Choroid plexus epithelial cell (primary cell): ENCODE results near the gene GPRIN2.
"Not testable (repeated sequence)": the region's sequence is repeated elsewhere in the genome, so short reads cannot be mapped to it uniquely, and the experiment has no call there.

Experiments
- DNase-seq: peaks from one replicate; pipeline ENCODE4 v3.0.0-alpha.2; 2010; ENCODE audit warnings: low read depth
- H3K4me3 ChIP-seq: 2 replicates; pipeline ENCODE4 v1.5.1; 2011; ENCODE audit warnings: low read depth, mild to moderate bottlenecking, control low read depth, low read length, moderate library complexity
- TF ChIP-seq, protein P1 (sequence below): conservative IDR thresholded peaks from 2 replicates; pipeline ENCODE4 v1.5.1; 2011; ENCODE audit warnings: low read depth, mild to moderate bottlenecking, control low read depth, inconsistent platforms, low read length, moderate library complexity

Gene GPRIN2

DNA sequence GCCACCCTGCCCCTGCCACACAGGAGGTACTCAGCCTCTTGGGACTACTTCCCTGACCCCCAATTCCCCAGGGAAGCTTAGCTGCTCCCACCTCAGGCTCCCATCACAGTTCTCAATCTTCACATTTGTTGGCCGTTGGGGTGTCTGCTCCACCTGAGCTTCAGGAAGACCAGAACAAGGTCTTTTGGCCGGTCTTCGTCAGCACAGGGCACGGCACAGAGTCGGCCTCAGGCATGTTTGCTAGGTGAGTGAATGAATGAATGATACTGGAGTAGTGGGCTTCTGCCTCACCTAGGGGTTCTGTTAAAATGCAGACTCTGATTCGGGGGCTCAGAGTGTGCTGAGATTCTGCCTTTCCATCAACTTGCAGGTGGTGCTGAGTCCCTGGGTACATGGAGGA is 20.3 kb downstream of the GPRIN2 start:
- DNase-seq = no peak
- H3K4me3 ChIP-seq = no peak overlapping the region
- TF ChIP-seq, protein P1, sequence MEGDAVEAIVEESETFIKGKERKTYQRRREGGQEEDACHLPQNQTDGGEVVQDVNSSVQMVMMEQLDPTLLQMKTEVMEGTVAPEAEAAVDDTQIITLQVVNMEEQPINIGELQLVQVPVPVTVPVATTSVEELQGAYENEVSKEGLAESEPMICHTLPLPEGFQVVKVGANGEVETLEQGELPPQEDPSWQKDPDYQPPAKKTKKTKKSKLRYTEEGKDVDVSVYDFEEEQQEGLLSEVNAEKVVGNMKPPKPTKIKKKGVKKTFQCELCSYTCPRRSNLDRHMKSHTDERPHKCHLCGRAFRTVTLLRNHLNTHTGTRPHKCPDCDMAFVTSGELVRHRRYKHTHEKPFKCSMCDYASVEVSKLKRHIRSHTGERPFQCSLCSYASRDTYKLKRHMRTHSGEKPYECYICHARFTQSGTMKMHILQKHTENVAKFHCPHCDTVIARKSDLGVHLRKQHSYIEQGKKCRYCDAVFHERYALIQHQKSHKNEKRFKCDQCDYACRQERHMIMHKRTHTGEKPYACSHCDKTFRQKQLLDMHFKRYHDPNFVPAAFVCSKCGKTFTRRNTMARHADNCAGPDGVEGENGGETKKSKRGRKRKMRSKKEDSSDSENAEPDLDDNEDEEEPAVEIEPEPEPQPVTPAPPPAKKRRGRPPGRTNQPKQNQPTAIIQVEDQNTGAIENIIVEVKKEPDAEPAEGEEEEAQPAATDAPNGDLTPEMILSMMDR = no peak

DNA sequence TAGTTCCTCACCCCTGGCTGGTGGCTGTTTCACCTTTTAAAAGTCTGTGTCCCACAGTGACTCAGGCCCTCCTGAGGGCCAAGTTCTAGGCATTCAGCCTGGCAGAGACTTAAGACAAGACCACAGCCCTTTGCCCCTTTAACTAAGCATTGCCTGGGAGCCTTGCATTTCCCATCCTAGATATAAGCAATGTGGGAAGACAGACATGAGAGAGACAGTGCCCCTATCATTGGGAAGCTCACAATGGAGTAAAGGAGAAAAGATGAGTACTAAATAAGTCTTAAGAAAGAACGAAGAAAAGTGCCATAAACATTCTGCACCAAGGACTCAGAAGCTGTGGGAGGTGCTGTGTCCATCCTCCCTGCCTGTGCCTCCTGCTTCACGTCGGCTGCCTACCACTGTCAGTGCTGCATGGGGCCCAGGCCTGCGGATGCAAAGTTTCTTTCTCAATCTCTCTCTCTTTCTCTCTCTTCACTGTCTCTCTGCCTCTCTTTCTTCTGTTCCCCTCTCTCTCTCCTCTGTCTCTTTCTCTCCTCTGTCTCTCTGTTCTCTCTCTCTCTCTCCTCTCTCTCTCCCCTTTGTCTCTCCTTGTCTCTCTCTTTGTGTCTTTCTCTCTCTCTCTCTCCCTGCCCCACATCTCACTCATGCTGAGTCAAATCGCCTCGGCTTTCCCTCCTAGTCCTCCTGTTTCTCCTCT is 21.5 kb downstream of the GPRIN2 start:
- TF ChIP-seq, protein P1 = no peak
- no peak for DNase-seq
- H3K4me3 ChIP-seq = no peak overlapping the region

DNA sequence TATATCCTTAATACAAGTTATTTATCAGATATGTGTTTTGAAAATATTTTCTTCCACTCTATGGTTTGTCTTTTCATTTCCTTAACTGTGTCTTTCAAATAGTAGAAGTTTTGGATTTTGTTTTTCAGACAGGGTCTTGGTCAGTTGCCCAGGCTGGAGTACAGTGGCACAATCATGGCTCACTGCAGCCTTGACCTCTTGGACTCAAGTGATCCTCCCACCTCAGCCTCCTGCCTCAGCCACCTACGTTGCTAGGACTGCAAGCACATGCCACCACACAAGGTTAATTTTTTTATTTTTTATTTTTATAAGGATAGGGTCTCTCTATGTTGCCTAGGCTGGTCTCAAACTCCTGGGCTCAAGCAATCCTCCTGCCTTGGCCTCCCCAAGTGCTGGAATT is 24.2 kb downstream of the GPRIN2 start:
- not testable (repeated sequence) for DNase-seq, H3K4me3 ChIP-seq

DNA sequence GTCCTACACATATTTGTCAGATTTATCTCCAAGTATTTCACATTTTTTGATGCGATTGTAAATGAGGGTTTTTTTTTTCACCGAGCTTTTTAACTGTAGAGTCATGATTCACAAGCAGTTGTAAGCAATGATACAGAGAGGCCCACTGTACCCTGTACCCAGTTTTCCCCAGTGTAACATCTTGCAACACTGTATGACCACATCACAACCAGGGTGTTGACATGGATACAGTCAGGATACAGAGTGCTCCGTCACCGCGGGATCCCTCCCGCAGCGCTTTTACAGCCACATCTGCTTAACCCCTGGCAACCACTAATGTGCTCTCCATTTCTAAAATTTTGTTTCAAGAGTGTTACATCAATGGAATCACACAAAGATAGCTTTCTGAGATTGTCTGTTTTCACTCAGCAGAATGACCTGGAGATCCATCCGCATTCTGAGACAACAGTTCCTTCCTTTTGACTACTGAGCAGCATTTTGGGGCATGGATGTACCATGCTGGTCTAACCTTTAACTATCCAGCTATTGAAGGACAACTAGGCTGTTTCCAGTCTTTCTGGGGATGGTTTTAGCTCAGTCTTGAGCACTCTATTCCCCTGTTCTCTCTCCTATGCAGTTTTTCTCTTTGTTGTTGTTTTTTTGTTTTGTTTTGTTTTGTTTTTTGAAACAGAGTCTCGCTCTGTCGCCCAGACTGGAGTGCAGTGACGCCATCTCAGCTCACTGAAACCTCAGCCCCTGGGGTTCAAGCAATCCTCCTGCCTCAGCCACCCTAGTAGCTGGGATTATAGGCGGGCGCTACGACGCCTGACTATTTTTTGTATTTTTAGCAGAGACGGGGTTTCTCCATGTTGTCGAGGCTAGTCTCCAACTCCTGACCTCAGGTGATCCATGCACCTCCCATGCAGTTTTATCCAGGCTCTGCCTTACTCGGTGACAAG is 25.9 kb downstream of the GPRIN2 start:
- DNase-seq = peak; percentile 100
- TF ChIP-seq, protein P1 = no peak
- H3K4me3 ChIP-seq = no peak overlapping the region

DNA sequence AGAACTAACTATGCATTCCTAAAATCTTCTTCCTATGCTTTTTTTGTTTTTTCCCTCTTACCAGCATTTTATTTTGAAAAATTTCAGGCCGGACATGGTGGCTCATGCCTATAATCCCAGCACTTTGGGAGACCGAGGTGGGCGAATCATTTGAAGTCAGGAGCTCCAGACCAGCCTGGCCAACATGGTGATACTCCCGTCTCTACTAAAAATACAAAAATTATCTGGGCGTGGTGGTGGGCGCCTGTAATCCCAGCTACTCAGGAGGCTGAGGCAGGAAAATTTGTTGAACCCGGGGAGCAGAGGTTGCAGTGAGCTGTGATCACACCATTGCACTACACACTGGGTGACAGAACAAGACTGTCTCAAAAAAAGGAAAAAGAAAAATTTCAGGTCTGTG is 26.7 kb downstream of the GPRIN2 start:
- H3K4me3 ChIP-seq, DNase-seq: not testable (repeated sequence)

DNA sequence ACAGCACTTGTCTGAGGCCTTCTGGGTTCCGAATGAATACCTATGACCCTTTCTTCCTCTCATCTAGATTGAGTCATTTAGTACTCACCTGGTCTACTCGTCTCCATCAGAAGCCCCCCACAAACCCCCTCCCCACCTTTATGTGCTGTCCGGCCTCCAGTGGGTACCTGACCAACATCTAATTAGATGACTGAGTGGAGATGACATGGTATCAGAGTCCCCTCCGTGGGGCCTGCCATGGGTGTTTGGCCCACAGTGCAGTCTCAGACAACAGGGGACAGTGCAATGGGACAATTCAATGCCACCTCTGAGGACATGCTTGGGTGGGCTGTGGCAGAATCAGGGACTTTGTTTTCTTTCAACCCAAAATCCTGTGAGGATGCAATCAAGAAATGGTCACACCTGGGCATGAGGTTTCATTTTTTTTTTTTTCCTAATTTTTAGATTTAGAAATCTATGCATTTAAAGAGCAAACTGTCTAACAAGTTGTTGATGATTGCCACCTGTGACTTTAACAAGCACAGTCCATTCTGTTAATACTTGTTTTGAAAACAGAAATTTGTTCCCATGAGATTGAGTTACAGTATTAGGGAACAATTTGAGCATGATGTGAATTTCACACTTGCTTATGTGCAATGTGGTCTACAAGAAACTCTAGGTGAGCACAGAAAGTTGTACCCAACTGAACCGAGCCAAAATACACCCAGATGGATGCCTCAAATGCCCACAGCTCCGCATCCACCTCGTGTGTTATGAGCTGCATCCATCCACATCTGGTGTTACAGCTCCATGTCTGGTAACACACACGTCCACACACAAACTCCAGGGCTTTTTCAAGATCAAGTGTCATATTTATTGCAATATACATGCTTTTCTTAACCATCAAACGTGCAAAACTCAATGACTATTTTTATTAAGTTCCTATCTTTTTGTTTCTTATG is 27.5 kb downstream of the GPRIN2 start:
- TF ChIP-seq, protein P1 = no peak
- peak; percentile 17 for DNase-seq
- no peak overlapping the region for H3K4me3 ChIP-seq

DNA sequence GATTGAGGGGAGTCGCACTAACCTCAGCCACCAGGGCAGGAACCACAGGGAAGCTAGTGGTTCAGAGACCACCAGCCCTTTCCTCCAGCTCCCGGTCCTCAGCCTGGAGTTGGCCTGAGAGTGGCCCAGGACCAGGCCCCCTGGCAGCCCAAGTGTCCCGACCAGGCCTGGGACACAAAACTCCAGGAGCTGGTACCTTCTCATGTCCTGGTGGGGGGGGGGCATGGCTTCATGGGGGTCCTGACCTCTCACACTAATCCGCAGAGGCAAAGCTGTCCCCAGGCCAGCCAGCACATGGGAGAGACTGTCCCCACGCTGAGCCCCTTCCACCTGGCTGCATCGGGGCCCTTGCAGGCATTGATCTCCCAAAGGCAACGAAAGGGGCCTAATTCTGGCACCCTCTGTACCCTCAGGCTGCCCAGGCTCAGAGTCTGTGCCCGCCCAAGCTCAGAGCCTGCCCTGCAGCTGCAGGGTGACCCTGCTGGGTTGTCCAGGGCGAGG is 28.2 kb downstream of the GPRIN2 start:
- TF ChIP-seq, protein P1 = no peak
- H3K4me3 ChIP-seq = no peak overlapping the region
- DNase-seq = no peak
